Measurements from ENCODE around the gene FAM227B. TPM values are rescaled to one million over a fixed set of nuclear protein-coding genes. Genes with fewer than 3 reads are reported as not detected.

FAM227B gene
- total RNA-seq, 1 experiment from 2014 or later = 3.3 TPM

DNA sequence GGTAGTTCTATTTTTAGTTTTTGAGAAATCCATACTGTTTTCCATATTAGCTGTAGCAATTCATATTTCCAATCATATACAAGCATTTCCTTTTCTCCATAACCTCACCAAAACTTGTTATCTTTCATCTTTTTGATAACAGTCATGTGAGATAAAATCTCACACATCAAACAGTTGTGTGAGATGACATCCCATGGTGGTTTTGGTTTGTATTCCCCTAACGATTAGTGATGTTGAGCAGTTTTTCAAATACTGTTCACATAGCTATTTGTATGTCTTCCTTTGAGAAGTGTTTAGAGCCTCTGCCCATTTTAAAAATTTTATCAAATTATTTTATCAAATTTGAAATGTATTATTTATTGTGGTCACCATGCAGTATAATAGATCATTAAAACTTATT, 50.4 kb downstream of the FAM227B start:
- no peaks in the 10 kb centered on the region for H3F3A ChIP-seq (ENCODE audit: insufficient read depth, low read depth)
- TF ChIP-seq EZH2 (IDR thresholded peaks at IDR 0.05; ENCODE audit: low read depth) = no peak
- TF ChIP-seq, protein P1, sequence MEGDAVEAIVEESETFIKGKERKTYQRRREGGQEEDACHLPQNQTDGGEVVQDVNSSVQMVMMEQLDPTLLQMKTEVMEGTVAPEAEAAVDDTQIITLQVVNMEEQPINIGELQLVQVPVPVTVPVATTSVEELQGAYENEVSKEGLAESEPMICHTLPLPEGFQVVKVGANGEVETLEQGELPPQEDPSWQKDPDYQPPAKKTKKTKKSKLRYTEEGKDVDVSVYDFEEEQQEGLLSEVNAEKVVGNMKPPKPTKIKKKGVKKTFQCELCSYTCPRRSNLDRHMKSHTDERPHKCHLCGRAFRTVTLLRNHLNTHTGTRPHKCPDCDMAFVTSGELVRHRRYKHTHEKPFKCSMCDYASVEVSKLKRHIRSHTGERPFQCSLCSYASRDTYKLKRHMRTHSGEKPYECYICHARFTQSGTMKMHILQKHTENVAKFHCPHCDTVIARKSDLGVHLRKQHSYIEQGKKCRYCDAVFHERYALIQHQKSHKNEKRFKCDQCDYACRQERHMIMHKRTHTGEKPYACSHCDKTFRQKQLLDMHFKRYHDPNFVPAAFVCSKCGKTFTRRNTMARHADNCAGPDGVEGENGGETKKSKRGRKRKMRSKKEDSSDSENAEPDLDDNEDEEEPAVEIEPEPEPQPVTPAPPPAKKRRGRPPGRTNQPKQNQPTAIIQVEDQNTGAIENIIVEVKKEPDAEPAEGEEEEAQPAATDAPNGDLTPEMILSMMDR (conservative IDR thresholded peaks at IDR 0.05) = no peak
- no peak overlapping the region for H3K27ac ChIP-seq
- H4K20me1 ChIP-seq (ENCODE audit: insufficient read depth) = no peaks in the 10 kb centered on the region
- H3K9me2 ChIP-seq (ENCODE audit: insufficient read depth) = no peaks in the 10 kb centered on the region
- no TSS peak for BruUV-seq (replicated peaks)
- no peaks in the 10 kb centered on the region for H3K9me3 ChIP-seq (ENCODE audit: insufficient read depth, low read depth)
- no peaks in the 10 kb centered on the region for H3K79me2 ChIP-seq (ENCODE audit: low read depth)
- H3K36me3 ChIP-seq (ENCODE audit: low read depth) = no peaks in the 10 kb centered on the region
- H2AFZ ChIP-seq = no peak overlapping the region
- POLR2A ChIA-PET (ENCODE audit: unreplicated experiment) = no interaction called here
- DNase-seq = no peak
- no peaks in the 10 kb centered on the region for H3K27me3 ChIP-seq (ENCODE audit: insufficient read depth, low read depth)
- CTCF ChIA-PET = no interaction called here
- no peak overlapping the region for H3K4me3 ChIP-seq
- intact Hi-C loops (cut with micrococcal nuclease; ENCODE audit: unreplicated experiment) = no loop called here
- no peaks in the 10 kb centered on the region for H3K4me1 ChIP-seq (replicated peaks; ENCODE audit: insufficient read depth)
- no peak overlapping the region for H3K4me2 ChIP-seq

- no peaks in the 10 kb centered on the region for H3K4me1 ChIP-seq (replicated peaks; ENCODE audit: insufficient read depth)
- H2AFZ ChIP-seq = no peak overlapping the region
- TF ChIP-seq, protein P1 (conservative IDR thresholded peaks at IDR 0.05) = no peak
- no peak for TF ChIP-seq EZH2 (IDR thresholded peaks at IDR 0.05; ENCODE audit: low read depth)
- no peak overlapping the region for H3K27ac ChIP-seq
- H3K27me3 ChIP-seq (ENCODE audit: insufficient read depth, low read depth) = no peaks in the 10 kb centered on the region
- no peaks in the 10 kb centered on the region for H3K79me2 ChIP-seq (ENCODE audit: low read depth)
- ChIA-PET POLR2A (ENCODE audit: unreplicated experiment) (no interaction called here), CTCF (no interaction called here)
- H3K36me3 ChIP-seq (ENCODE audit: low read depth) = no peaks in the 10 kb centered on the region
- no peaks in the 10 kb centered on the region for H3K9me3 ChIP-seq (ENCODE audit: insufficient read depth, low read depth)
- no peak overlapping the region for H3K4me2 ChIP-seq
- no TSS peak for BruUV-seq (replicated peaks)
- intact Hi-C loops (cut with micrococcal nuclease; ENCODE audit: unreplicated experiment) = no loop called here
- no peaks in the 10 kb centered on the region for H3F3A ChIP-seq (ENCODE audit: insufficient read depth, low read depth)
- H3K9me2 ChIP-seq (ENCODE audit: insufficient read depth) = no peaks in the 10 kb centered on the region
- no peak overlapping the region for H3K4me3 ChIP-seq
- no peak for DNase-seq
- no peaks in the 10 kb centered on the region for H4K20me1 ChIP-seq (ENCODE audit: insufficient read depth)
These were observed 60.6 kb downstream of the FAM227B start for GRCh38 chr15:49560045-49560444.

GRCh38 chr15:49558929-49559328, 61.7 kb downstream of the FAM227B start:
- BruUV-seq (replicated peaks) = no TSS peak
- no peaks in the 10 kb centered on the region for H3K36me3 ChIP-seq (ENCODE audit: low read depth)
- POLR2A ChIA-PET (ENCODE audit: unreplicated experiment) = no interaction called here

More at GRCh38 chr15:49558929-49559328, 61.7 kb downstream of the FAM227B start:
- CTCF ChIA-PET = no interaction called here
- no peak for DNase-seq
- H3K4me3 ChIP-seq = no peak overlapping the region
- intact Hi-C loops (cut with micrococcal nuclease; ENCODE audit: unreplicated experiment) = no loop called here
- no peaks in the 10 kb centered on the region for H3K79me2 ChIP-seq (ENCODE audit: low read depth)
- no peak overlapping the region for H3K27ac ChIP-seq
- no peak overlapping the region for H2AFZ ChIP-seq
- no peaks in the 10 kb centered on the region for H4K20me1 ChIP-seq (ENCODE audit: insufficient read depth)
- H3F3A ChIP-seq (ENCODE audit: insufficient read depth, low read depth) = no peaks in the 10 kb centered on the region
- H3K9me3 ChIP-seq (ENCODE audit: insufficient read depth, low read depth) = no peaks in the 10 kb centered on the region
- no peaks in the 10 kb centered on the region for H3K4me1 ChIP-seq (replicated peaks; ENCODE audit: insufficient read depth)
- no peak for TF ChIP-seq EZH2 (IDR thresholded peaks at IDR 0.05; ENCODE audit: low read depth)
- TF ChIP-seq, protein P1 (conservative IDR thresholded peaks at IDR 0.05) = no peak
- H3K9me2 ChIP-seq (ENCODE audit: insufficient read depth) = no peaks in the 10 kb centered on the region
- H3K4me2 ChIP-seq = no peak overlapping the region
- H3K27me3 ChIP-seq (ENCODE audit: insufficient read depth, low read depth) = no peaks in the 10 kb centered on the region

All from PC-9 (cell line).